Fibroblast of villous mesenchyme (primary cell): ENCODE data around the gene MAP1LC3B2. TPM values are rescaled to one million over a fixed set of nuclear protein-coding genes. Genes with fewer than 3 reads are reported as not detected.

Experiments used
- DNase-seq: peaks from one replicate; pipeline ENCODE4 v3.0.0-alpha.2; 2010; ENCODE audit warnings: low read depth
- H3K4me3 ChIP-seq: 2 replicates; pipeline ENCODE4 v1.5.1; 2011; ENCODE audit warnings: low read depth, mild to moderate bottlenecking, low read length
- CTCF ChIP-seq: IDR thresholded peaks from 2 replicates; pipeline ENCODE4 v1.5.1; 2012; ENCODE audit warnings: low read depth, mild to moderate bottlenecking, low read length; ENCODE audit not compliant: insufficient read depth
- total RNA-seq: library from RNA; depleted of rRNA; stranded (reverse); fragments of >200 nt; gene quantifications from 2 replicates; pipeline ENCODE4 v1.2.3, GENCODE V29; 2012

The MAP1LC3B2 gene
- total RNA-seq: 0.32 and 0.43 TPM in 2 replicates

- TF ChIP-seq CTCF: no peak
- no peak within 1 kb of the TSS for H3K4me3 ChIP-seq
- DNase-seq: peak; percentile 87
These were observed at the start of gene MAP1LC3B2 for GRCh38 chr12:116559162-116559935. Gene MAP1LC3B2 (plus strand): TSS chr12:116559381. CDS start chr12:116575943, 16,562 bp downstream.

- no peak overlapping the region for H3K4me3 ChIP-seq
- DNase-seq: no peak
- no peak for TF ChIP-seq CTCF
These were observed 45.2 kb upstream of the MAP1LC3B2 start for GRCh38 chr12:116513944-116514343.

- TF ChIP-seq CTCF: no peak
- DNase-seq: no peak
- no peak overlapping the region for H3K4me3 ChIP-seq
These were observed 43.5 kb upstream of the MAP1LC3B2 start for GRCh38 chr12:116515684-116516083.

GRCh38 chr12:116516657-116517056 lies 42.5 kb upstream of the MAP1LC3B2 start:
- no peak for DNase-seq
- no peak for TF ChIP-seq CTCF

GRCh38 chr12:116517431-116518045 lies 41.6 kb upstream of the MAP1LC3B2 start:
- no peak overlapping the region for H3K4me3 ChIP-seq
- no peak for DNase-seq
- TF ChIP-seq CTCF: no peak

More at GRCh38 chr12:116516657-116517056, 42.5 kb upstream of the MAP1LC3B2 start:
- no peak overlapping the region for H3K4me3 ChIP-seq

- H3K4me3 ChIP-seq: no peak overlapping the region
- no peak for DNase-seq
- TF ChIP-seq CTCF: no peak
These were observed 38.9 kb upstream of the MAP1LC3B2 start for GRCh38 chr12:116520225-116520760.
